Measurements from ENCODE around the gene HRAS.

DNA sequence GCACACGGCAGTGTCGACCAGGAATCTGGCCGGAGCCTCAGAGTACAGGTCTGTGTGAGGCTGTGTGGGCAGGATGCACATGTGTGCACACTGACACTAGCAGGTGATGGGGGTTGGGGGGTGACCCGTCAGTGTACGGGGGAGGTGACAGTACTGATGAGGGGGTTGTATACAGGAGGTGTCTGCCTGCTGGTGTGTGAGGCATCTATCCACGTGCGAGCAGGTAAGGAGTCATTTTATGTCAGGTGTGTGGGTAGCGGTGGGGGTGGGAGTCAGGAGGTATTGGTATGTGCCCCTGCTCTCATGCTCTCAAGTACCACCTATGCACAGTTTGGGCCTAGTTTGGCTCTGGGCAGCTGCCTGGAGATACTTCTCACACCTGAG is 36.4 kb upstream of the HRAS start:
- TF ChIP-seq, protein P1, sequence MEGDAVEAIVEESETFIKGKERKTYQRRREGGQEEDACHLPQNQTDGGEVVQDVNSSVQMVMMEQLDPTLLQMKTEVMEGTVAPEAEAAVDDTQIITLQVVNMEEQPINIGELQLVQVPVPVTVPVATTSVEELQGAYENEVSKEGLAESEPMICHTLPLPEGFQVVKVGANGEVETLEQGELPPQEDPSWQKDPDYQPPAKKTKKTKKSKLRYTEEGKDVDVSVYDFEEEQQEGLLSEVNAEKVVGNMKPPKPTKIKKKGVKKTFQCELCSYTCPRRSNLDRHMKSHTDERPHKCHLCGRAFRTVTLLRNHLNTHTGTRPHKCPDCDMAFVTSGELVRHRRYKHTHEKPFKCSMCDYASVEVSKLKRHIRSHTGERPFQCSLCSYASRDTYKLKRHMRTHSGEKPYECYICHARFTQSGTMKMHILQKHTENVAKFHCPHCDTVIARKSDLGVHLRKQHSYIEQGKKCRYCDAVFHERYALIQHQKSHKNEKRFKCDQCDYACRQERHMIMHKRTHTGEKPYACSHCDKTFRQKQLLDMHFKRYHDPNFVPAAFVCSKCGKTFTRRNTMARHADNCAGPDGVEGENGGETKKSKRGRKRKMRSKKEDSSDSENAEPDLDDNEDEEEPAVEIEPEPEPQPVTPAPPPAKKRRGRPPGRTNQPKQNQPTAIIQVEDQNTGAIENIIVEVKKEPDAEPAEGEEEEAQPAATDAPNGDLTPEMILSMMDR (IDR thresholded peaks at IDR 0.05) = no peak
- TF ChIP-seq POLR2A (IDR thresholded peaks at IDR 0.05) (no peak), POLR2AphosphoS5 (IDR thresholded peaks at IDR 0.05) (no peak), EP300 (IDR thresholded peaks at IDR 0.05) (no peak)

Measured in stomach (tissue), 4 donors.